GM12891 (cell line): Measurements from ENCODE around the gene ATP8B1.

ENCODE experiments used
- POLR2A ChIP-seq: IDR thresholded peaks from 2 replicates; pipeline ENCODE4 v1.6.1; 2011; ENCODE audit warnings: low read depth, low read length, control low read depth
- POLR2AphosphoS5 ChIP-seq: IDR thresholded peaks from 2 replicates; pipeline ENCODE4 v1.6.1; 2011; ENCODE audit warnings: low read depth, low read length, control low read depth

- TF ChIP-seq POLR2AphosphoS5 (no peak), POLR2A (no peak)
These were observed 111.8 kb downstream of the ATP8B1 start for GRCh38 chr18:57691363-57691762.
